Stimulated activated CD8-positive, alpha-beta memory T cell treated with anti-CD3 and anti-CD28 coated beads, Interleukin-15, amount 100 ng/mL, for 24 hours (primary cell): ENCODE measurements around the gene NINJ2.
"Not testable (repeated sequence)": the region's sequence is repeated elsewhere in the genome, so short reads cannot be mapped to it uniquely, and the experiment has no call there.

Source experiments
- DNase-seq: peaks from one replicate; pipeline ENCODE4 v3.0.0-alpha.2; 2020; ENCODE audit warnings: low read depth

The NINJ2 gene

GRCh38 chr12:641321-641720 is 21.9 kb downstream of the NINJ2 start:
- DNase-seq: not testable (repeated sequence)

- DNase-seq: no peak
These were observed 22.5 kb downstream of the NINJ2 start for GRCh38 chr12:640773-641172.

- DNase-seq: no peak
These were observed 23.3 kb downstream of the NINJ2 start for GRCh38 chr12:639988-640387.

- DNase-seq: no peak
These were observed 23.7 kb downstream of the NINJ2 start for GRCh38 chr12:639566-639965.

GRCh38 chr12:638953-639557 is 24.2 kb downstream of the NINJ2 start:
- DNase-seq: no peak

- no peak for DNase-seq
These were observed 26.6 kb downstream of the NINJ2 start for GRCh38 chr12:636632-637031.

- no peak for DNase-seq
These were observed 29.5 kb downstream of the NINJ2 start for GRCh38 chr12:633731-634130.

GRCh38 chr12:632102-632696 is 31.0 kb downstream of the NINJ2 start:
- no peak for DNase-seq

- no peak for DNase-seq
These were observed 32.3 kb downstream of the NINJ2 start for GRCh38 chr12:630656-631632.

GRCh38 chr12:628742-629078 is 34.5 kb downstream of the NINJ2 start:
- not testable (repeated sequence) for DNase-seq

GRCh38 chr12:627863-628741 is 35.1 kb downstream of the NINJ2 start:
- no peak for DNase-seq

GRCh38 chr12:627285-627684 is 36.0 kb downstream of the NINJ2 start:
- no peak for DNase-seq

GRCh38 chr12:625998-626397 is 37.2 kb downstream of the NINJ2 start:
- DNase-seq: no peak

- DNase-seq: no peak
These were observed 39.3 kb downstream of the NINJ2 start for GRCh38 chr12:623865-624372.

GRCh38 chr12:623172-623864 is 39.9 kb downstream of the NINJ2 start:
- no peak for DNase-seq

- no peak for DNase-seq
These were observed 40.8 kb downstream of the NINJ2 start for GRCh38 chr12:622416-622815.

- no peak for DNase-seq
These were observed 43.9 kb downstream of the NINJ2 start for GRCh38 chr12:619346-619745.

GRCh38 chr12:618605-619004 is 44.6 kb downstream of the NINJ2 start:
- no peak for DNase-seq

- no peak for DNase-seq
These were observed 45.8 kb downstream of the NINJ2 start for GRCh38 chr12:617304-617915.

GRCh38 chr12:615620-616019 is 47.6 kb downstream of the NINJ2 start:
- no peak for DNase-seq
